GM20431 (cell line): ENCODE data around the gene PRRX2.

Experiments
- in situ Hi-C: fragments of 300-500 bp; cut with MseI, MboI; formaldehyde crosslinking; loops from one replicate; pipeline ENCODE4 v1.15.0; 2020; ENCODE audit warnings: low sequenced_read_pairs; ENCODE audit not compliant: unreplicated experiment

PRRX2 gene

DNA sequence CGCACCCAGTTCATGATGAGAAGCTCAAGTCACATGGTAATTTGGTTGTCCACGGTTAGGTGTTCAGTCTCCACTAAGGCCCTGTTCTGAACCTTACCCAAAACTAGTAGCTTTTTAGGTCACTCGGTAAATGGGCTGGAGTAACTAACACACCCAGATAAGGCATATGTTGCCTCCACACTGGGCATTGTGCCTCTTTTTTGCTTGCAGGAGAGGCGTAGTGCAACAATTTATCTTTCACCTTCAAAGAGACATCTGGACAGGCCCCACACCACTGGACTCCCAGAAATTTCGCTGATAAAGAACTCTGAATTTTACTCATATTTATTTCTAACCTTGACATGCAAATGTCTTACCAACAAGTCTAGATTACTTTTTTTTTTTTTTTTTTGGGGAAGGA is 104.2 kb downstream of the PRRX2 start:
- in situ Hi-C loops: no loop called here

GRCh38 chr9:129770741-129771140 is 105.3 kb downstream of the PRRX2 start:
- in situ Hi-C loops: no loop called here
